Kidney (tissue), 14 donors: ENCODE measurements around the gene BAHD1. TPM values are rescaled to one million over a fixed set of nuclear protein-coding genes. Genes with fewer than 3 reads are reported as not detected.

Experiments used
- DNase-seq, 5 donors: peaks; one replicate each; pipeline ENCODE4 v3.0.0-alpha.2; 2013 to 2020
- FAIRE-seq: peaks from 2 replicates; lab custom pipeline; 2012; peaks lifted over from hg19 to GRCh38; lab: Jason Lieb, UNC
- H3K27ac ChIP-seq, 2 donors: one replicate each; pipeline ENCODE4 v1.7.0; 2013; ENCODE audit warnings: low read depth in 2 of 2, low read length in 2 of 2, inconsistent platforms in 1 of 2
- H3K27me3 ChIP-seq: one replicate; pipeline ENCODE4 v1.7.1; 2013; ENCODE audit warnings: low read length, inconsistent platforms; ENCODE audit not compliant: control insufficient read depth, insufficient read depth
- H3K36me3 ChIP-seq, 3 donors: one replicate each; pipeline versions ENCODE4 v1.7.0 to v1.7.1; 2013; ENCODE audit warnings: low read length in 3 of 3, control low read depth in 1 of 3, inconsistent platforms in 1 of 3; ENCODE audit not compliant: insufficient read depth in 3 of 3, control insufficient read depth in 2 of 3
- H3K4me1 ChIP-seq, 3 donors: one replicate each; pipeline versions ENCODE4 v1.7.0 to v1.7.1; 2013; ENCODE audit warnings: low read length in 3 of 3, inconsistent platforms in 1 of 3, low read depth in 1 of 3; ENCODE audit not compliant: control insufficient read depth in 2 of 3, insufficient read depth in 2 of 3
- H3K4me3 ChIP-seq, 3 donors: one replicate each; pipeline versions ENCODE4 v1.7.0 to v1.8.1; 2013; ENCODE audit warnings: low read length in 3 of 3, control low read depth in 1 of 3, inconsistent platforms in 1 of 3
- H3K9ac ChIP-seq, 3 donors: one replicate each; pipeline versions ENCODE4 v1.7.0 to v1.7.1; 2013; ENCODE audit warnings: low read length in 3 of 3, control low read depth in 1 of 3, inconsistent platforms in 1 of 3
- H3K9me3 ChIP-seq, 3 donors: one replicate each; pipeline versions ENCODE4 v1.7.0 to v1.7.1; 2013; ENCODE audit warnings: low read length in 3 of 3, control low read depth in 1 of 3, inconsistent platforms in 1 of 3; ENCODE audit not compliant: control insufficient read depth in 2 of 3, insufficient read depth in 1 of 3
- CTCF ChIP-seq: IDR thresholded peaks from 3 replicates; pipeline ENCODE4 v1.5.1; 2012; ENCODE audit warnings: mild to moderate bottlenecking, moderate library complexity, borderline replicate concordance; ENCODE audit not compliant: insufficient read depth; ENCODE audit errors: extremely low read depth
- intact Hi-C: fragments of 100-400 bp; cut with DNase I; formaldehyde crosslinking; loops from one replicate; pipeline ENCODE4 v1.11.1; 2022
- polyA plus RNA-seq: library from polyadenylated mRNA; stranded (reverse); fragments of 350-450 nt; fragmentation: Illumina TruSeq; extraction: RNeasy Lipid Tissue Mini Kit (QIAGEN cat#74804); gene quantifications from one replicate; pipeline ENCODE4 v1.2.3, GENCODE V29; 2014; ENCODE audit warnings: low read depth, low replicate concordance; ENCODE audit not compliant: insufficient read depth
- total RNA-seq: library from RNA; stranded (reverse); fragmentation: NEBNext Ultra II Directional; extraction: Animal tissue kit (Norgen Biotek cat#: 25700); gene quantifications from one replicate; pipeline ENCODE4 v1.2.1, GENCODE V29; 2021
- donor health status: control.
- donor health status: control.
- donor health status: control.
- donor health status: control.
- donor health status: control.
- donor health status: DM: yes; HTN: yes; CAD: no.
- donor health status: Normal renal cell carcinoma (clear cell type).

The BAHD1 gene
- total and polyA plus RNA-seq, 2 donors from 2014 or later: 13.3 to 28.4 TPM

GRCh38 chr15:40466426-40467260 lies 25.9 kb downstream of the BAHD1 start:
- TF ChIP-seq CTCF: no peak
- Histone ChIP-seq H3K36me3 (peaks cover 0 to 15% (median 10%) of the 10 kb centered on the region in 3 donors), H3K4me3 (no peak overlapping the region), H3K9ac (no peak overlapping the region), H3K4me1 (peaks cover 0 to 8% (median 0%) of the 10 kb centered on the region in 3 donors), H3K27me3 (no peaks in the 10 kb centered on the region), H3K27ac (no peak overlapping the region), H3K9me3 (no peaks in the 10 kb centered on the region)
- FAIRE-seq (no peak), DNase-seq (peak in 1 of 5 donors; percentile 4)
- intact Hi-C loops: no loop called here

GRCh38 chr15:40467261-40467615 lies 26.5 kb downstream of the BAHD1 start:
- no peaks in the 10 kb centered on the region for H3K9me3 ChIP-seq
- H3K36me3 ChIP-seq: peaks cover 0 to 13% (median 10%) of the 10 kb centered on the region in 3 donors
- peaks cover 0 to 14% (median 0%) of the 10 kb centered on the region in 3 donors for H3K4me1 ChIP-seq
- no peak overlapping the region for H3K4me3 ChIP-seq
- FAIRE-seq: no peak
- DNase-seq: peak in 1 of 5 donors; percentile 40
- H3K9ac ChIP-seq: no peak overlapping the region
- H3K27me3 ChIP-seq: no peaks in the 10 kb centered on the region
- intact Hi-C loops: no loop called here
- no peak for TF ChIP-seq CTCF
- no peak overlapping the region for H3K27ac ChIP-seq

GRCh38 chr15:40468898-40469331 lies 28.2 kb downstream of the BAHD1 start:
- H3K9me3 ChIP-seq: no peaks in the 10 kb centered on the region
- intact Hi-C loops: no loop called here
- no peaks in the 10 kb centered on the region for H3K27me3 ChIP-seq
- no peak for TF ChIP-seq CTCF
- H3K4me1 ChIP-seq: peaks cover 0 to 15% (median 0%) of the 10 kb centered on the region in 3 donors
- no peak overlapping the region for H3K9ac ChIP-seq
- FAIRE-seq: no peak
- H3K36me3 ChIP-seq: peaks cover 0 to 12% (median 10%) of the 10 kb centered on the region in 3 donors
- no peak overlapping the region for H3K4me3 ChIP-seq
- H3K27ac ChIP-seq: no peak overlapping the region
- no peak for DNase-seq
